ENCODE data around the gene INSIG1.
A peak's percentile ranks its signal among the peaks of the same experiment; 100 is the strongest.

Gene INSIG1

DNA sequence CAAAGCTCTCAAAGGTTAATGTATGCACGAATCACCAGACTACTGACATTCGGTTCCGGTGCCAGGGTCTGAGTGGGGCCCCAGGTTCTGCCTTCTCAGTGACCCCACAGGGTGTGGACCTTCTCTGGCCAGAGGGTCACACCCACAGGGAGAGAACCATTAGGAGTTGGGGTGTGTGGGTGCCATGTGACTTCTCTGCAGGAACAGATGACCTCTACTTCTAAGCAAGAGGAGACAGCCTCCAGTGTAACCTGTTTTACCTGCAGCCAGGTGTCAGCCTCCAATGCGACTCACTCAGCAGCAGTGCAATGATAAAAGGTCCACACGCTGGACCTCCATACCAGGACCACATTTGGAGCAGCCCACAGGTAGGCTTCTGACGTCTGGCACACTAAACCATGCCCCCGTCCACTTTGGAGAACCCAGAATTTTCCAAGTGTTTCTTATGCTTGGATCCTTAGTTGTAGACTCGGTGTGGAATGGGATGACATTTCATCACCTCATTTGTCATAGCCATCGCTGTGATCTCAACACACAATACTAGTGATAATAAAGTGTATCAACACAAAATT is 16.2 kb upstream of the INSIG1 start:
- no peak overlapping the region for H3K4me3 ChIP-seq
- H3K27ac ChIP-seq, result peak overlapping the region in 1 of 21 experiments; percentile 8

DNA sequence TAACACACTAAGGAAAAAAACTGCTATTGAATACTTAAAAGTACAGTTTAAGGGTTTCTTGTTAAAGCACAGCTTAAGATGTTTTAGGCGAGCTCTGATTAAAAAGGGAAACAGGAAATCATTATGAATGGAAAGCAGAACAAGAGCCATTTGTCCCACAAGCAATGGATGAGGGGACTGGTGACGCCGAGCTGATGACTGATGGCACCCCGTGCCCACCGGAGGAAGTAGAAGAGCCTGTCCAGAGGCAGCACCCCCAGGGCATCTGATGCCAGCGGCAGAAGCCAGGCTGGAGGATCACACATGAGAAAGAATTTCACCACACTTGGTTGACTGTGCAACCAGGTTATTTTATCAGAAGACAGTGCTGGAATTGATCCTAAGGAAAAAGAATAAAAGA is 15.0 kb upstream of the INSIG1 start:
- peak overlapping the region in 3 of 21 experiments; percentile 1 to 20 (median 3) for H3K27ac ChIP-seq
- H3K4me3 ChIP-seq, result no peak overlapping the region

DNA sequence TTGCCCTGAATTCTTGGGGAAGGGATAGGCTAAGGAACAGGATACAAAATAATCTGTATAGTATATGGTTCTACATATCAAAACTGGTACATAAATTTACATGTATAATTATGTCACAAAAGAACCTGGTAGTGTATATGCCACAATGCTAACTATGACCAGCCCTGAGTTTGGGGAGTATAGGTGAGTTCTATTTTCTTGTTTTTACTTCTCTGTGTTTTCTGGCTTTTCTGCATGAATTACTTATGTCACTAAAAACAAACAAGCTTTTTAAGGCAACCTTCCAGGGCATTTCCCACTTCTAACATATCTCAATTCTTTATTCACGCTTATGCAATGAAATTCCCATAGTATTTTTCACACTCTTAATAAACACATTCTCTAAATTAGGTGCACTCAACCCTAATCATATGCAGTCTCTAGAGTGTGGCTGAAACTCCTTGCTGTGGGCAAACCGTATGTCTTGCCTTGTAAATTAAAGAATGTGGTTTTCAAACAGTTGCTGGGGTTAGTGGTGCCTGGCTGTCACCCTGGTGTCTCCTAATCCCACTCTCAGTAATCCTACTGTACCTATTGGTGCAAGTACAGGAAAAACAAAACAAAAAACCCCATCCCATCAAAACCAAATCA is 14.0 kb upstream of the INSIG1 start:
- no peak overlapping the region for H3K27ac ChIP-seq

DNA sequence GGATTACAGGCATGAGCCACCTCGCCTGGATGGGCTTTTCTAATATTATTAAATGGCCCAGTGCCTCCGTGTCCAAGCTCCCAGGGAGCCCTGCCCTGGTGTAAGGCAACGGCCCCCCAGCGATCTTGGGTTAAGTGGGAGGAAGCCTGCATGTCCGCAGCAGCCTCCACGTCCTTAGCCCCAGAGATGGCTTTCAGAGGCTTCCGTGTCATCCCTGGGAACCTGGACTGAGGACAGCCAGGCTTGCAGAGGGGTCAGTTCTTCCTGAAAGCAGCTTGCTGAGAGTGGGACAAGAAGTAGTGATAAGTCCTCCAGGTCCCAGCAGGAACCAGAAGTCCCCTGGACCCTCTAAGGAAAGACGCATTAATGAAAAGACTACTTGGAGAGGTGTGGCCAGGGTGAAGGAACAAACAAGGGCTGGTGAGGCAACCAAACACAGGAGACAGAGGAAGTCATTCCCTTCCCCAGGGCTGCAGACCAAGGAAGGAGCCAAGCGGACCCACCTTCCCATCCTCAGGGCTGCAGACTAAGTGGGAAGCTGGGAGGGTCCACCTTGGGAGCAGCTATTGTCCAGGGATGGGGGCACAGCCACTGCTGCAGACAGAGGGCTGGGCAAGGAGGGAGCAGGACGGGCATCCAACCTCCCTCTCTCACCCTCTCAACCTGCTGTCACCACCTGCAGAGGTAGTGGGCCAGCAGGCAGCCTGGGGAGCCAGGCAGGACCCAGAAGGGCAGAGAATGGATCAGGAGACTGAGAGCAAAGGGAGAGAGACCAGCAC is 13.0 kb upstream of the INSIG1 start:
- peak overlapping the region in 1 of 21 experiments; percentile 50 for H3K27ac ChIP-seq
- no peak overlapping the region for H3K4me3 ChIP-seq

More for the DNA sequence above, 14.0 kb upstream of the INSIG1 start:
- no peak overlapping the region for H3K4me3 ChIP-seq

DNA sequence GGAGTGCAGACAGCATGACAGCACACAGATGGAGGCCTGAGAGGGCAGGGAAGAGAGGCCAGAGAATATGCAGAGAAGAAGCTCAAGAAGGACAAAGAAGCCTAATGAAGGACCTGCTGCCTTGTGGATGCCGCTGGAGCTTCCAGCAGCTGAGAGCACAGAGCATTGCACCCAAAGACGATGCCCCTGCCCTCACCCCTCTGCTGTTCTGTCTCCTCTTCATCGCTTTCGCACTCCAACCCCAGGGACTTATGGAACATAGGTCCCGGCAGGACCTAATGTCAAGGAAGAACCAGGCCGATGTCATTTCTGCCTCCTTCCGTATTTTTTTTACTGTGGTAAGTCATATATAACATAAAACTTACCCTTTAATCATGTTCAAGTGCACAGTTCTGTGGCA is 12.3 kb upstream of the INSIG1 start:
- Histone ChIP-seq H3K4me3 (no peak overlapping the region), H3K27ac (peak overlapping the region in 1 of 21 experiments; percentile 50)

DNA sequence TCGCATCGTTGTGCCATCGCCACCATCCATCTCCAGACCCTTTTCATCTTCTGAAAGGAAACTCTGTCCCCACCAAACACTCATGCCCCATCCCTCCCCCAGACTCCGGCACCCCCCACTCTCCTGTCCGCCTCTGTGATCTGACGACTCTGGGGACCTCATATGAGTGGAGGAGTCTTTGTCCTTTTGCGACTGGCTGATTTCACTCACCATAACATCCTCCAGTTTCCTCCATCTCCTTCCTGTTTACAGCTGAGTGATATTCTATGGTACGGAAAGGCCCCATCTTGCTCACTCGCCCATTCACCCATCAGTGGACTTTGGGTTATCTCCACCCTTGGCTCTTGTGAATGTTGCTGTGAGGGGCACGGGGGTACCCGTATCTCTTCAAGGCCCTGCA is 11.8 kb upstream of the INSIG1 start:
- no peak overlapping the region for H3K4me3 ChIP-seq

DNA sequence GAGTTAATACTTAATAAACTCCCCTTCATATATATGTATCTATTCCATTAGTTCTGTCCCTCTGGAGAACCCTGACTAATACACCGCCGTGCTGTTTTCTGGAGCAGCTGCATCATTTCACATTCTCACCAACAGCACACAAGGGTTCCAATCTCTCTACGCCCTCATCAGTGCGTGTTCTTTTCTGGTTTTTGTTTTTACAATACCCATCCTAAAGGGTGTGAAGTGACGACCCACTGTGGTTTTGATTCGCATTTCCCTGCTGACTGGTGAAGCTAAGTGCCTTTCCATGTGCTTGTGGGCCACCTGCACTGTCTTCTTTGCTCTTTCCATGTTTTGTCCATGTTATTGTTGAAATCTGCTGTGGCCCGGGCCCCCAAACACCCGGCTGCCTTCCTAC is 11.0 kb upstream of the INSIG1 start:
- Histone ChIP-seq H3K4me3 (no peak overlapping the region), H3K27ac (peak overlapping the region in 1 of 21 experiments; percentile 51)

More for the DNA sequence above, 11.8 kb upstream of the INSIG1 start:
- H3K27ac ChIP-seq, result peak overlapping the region in 1 of 21 experiments; percentile 50

DNA sequence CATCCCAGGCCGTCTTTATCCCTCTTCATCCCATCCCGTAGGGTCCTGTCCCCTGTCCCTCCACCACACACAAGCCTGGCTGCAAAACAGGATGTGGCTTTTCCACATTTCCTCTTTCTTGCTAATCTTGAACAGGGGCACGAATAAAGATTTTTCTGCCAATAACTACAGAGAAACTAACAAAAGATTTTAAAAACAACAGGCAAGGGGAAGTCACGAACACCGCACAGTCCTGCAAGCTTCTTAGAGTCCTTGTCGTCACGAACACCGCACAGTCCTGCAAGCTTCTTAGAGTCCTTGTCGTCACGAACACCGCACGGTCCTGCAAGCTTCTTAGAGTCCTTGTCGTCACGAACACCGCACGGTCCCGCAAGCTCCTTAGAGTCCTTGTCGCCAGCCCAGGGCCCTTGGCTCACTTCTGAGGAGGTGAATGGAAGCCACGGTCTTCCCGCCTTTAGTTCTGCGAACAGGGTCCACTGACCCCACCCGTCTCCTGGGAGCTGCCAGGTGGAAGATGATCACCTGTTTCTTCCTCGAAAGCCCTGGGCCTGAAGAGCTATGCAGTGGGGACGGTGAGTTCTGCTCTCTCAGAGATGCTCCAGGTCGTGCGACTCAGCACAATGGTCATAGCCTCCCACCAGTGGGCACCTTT is 10.3 kb upstream of the INSIG1 start:
- Histone ChIP-seq H3K27ac (peak overlapping the region in 1 of 21 experiments; percentile 51), H3K4me3 (no peak overlapping the region)

DNA sequence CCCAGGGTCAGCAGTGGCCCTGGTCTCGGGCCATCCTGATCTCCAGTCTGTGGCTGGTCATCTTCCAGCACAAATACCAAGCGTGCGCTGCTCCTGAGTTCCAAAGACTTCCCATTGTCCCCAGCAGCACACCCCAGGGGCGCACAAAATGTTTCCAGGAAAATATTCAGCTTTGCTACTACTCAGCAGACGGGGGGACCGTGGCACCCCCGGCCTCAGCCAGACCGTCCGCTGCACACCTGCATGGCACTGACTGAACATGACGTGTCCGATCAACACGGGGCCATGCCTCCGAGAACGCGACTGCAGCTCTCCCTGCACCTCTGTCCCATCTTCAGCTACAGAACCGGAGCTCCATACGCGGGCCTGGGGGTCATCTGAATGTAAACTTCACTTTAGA is 9.6 kb upstream of the INSIG1 start:
- H3K4me3 ChIP-seq, result no peak overlapping the region

DNA sequence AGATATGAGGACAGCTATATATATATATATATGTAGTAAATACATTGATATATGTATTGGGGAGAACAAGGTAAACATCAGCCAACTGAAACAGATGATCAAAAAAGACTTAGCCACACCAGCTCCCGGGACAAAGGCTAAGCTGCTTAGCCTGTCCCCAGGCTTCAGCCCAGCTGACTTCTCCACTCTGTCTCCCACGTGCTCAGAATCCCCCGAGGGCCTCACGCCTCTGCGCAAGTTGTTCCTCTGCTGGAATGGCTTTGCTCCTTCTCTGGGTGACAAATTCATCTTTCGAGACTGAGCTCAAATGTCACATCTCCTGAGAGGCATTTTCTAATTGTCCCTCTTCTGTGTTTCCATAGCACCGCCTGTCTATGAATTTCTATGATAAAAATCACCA is 8.6 kb upstream of the INSIG1 start:
- no peak overlapping the region for H3K4me3 ChIP-seq
- no peak overlapping the region for H3K27ac ChIP-seq

More for the DNA sequence above, 9.6 kb upstream of the INSIG1 start:
- H3K27ac ChIP-seq, result no peak overlapping the region

DNA sequence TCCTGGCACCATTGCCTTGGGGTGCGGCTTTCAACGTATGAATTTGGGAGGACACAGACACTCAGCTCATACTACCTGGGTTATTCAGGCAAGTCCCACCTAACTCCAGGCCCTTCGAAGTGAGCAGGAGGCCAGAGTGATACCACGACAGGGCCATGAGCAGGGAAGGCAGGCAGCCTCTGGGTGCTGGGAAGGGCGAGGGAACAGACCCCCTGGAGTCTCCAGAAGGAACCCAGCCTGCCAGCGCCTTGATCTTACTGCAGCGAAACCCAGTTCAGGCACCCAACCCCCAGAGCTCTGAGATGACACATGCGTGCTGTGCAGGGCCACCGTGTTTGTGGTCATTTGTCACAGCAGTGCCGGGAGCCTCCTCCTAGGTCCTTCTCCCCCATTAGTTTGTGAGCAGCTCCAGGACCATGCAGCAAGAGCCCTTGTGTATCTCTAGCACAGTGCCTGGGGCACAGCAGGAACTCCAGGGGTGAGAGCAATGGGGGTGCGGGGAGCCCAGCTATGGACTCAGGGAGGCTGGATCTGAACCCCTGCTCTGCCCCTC is 7.7 kb upstream of the INSIG1 start:
- H3K27ac ChIP-seq, result no peak overlapping the region
- no peak overlapping the region for H3K4me3 ChIP-seq

DNA sequence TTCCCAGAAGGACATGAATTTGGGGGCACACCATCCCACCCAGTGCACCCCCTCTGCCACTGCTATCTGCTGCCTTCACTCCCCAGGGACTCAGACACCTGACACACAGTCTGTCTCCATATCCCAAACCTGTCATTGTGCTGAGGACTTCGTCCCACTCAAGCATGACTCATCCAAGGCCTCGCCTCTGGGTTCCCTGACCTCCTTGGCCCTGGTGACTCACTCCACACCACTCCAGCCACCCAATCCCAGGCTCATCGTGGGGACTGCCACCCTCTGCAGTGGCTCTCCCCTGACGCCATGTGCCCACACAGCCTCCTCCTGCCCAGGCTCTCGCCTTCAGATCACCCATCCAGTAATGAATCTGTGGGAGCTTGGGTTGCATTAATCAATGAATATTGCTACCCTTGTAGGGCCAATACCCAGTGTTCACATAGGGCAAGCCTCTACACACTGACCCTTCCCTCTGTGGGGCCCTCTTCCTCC is 6.6 kb upstream of the INSIG1 start:
- Histone ChIP-seq H3K4me3 (no peak overlapping the region), H3K27ac (no peak overlapping the region)

DNA sequence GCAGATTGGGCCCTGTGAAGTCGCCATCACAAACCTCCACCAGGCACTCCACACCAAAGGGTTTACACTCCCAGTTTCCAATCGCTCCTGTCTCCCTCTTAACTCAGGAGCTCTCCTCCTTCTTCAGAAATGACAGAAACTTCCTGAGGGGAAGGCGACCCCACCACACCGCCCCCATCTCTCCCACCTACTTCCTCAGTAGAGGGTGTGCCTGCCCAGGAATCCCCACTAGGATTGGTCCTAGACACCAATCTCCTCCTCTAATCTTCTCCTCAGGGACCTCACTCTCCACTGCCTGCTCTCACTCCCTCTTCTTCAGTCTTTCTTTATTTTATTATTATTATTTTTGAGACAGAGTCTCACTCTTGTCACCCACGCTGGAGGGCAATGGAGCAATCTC is 5.9 kb upstream of the INSIG1 start:
- H3K27ac ChIP-seq, result no peak overlapping the region
- H3K4me3 ChIP-seq, result no peak overlapping the region

DNA sequence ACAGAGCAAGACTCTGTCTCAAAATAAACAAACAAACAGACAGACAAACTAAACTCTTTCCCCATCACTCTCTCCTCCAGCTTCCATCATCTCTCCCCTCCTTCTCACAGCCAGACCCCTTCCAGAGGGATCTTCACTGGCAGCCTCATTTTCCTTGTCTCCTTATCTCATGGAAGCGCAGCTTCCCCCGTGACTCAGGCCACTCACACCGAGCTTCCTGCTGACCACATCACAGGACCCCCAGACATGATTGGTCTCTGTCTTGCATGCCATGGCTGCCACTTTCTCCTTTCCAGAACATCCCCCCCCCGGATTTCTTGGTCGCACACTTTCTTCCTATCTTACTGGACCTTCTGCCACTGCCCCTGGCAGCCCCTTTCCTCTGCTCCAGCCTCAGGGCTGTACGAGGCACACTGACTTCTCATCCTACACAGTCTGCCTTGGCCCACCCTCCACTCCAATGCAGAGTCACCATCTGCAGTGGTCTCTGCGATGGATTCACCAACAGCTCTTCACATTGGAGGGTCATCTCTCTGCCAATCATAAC is 4.9 kb upstream of the INSIG1 start:
- Histone ChIP-seq H3K27ac (no peak overlapping the region), H3K4me3 (no peak overlapping the region)

DNA sequence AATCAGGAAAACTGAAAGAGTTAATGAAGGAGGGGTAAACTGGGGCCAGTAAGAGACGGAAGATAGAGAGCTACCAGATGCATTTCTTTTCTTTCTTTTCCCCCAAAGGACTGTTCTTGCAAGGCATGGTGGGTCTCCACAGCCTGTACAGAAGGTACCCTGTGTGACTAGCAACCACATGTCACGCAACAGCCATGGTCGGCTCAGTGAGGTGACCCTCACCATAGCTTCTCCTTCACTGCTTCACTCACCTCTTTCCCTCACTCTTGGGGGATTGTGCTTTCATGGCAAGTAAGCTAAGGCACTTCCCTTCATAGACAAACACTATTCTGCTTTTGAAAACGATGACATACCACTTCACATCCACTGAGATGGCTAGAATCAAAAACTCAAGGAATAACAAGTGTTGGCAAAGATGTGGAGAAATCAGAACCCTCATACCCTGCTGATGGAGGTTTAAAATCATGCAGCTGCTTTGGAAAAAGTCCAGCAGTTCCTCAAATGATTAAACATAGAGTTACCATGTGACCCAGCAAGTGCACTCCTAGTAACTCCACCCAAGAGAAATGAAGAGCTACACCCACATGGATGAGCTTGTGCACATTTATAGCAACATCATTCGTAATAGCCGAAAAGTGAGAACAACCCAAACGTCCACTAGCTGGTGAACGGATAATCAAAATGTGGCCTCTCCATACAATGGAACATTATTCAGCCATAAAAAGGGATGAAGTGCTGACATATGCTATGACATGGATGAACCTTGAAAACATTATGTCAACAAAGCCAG is 3.8 kb upstream of the INSIG1 start:
- H3K27ac ChIP-seq, result no peak overlapping the region

DNA sequence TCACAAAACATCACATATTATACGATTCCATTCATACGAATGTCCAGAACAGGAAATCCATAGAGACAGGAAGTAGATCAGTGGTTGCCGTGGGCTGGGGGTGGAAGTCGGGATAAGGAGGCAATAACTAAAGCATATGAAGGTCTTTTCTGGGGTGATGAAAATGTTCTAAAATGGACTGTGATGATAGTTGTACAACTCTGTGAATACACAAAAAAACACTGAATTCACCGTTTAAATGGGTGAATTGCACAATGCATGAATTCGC is 3.2 kb upstream of the INSIG1 start:
- H3K4me3 ChIP-seq, result no peak overlapping the region

More for the DNA sequence above, 3.8 kb upstream of the INSIG1 start:
- no peak overlapping the region for H3K4me3 ChIP-seq

DNA sequence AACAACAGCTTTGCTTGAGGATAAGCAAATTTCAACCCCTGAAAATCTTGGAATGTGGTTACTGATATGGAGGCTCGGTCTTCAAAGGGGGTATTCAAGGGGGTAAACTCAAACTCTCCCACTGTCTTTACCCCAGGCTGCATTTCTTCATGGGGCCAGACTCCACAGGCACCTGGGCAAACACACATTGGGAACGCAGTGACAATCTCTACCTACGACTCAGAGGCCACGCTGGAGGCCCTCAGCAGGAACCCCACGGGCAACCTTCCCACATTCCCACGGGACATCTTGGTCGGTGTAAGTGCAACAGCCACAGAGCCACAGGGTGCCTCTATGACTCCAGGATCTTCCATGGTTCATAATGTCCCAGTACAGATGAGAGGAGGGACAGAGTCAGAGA is 2.2 kb upstream of the INSIG1 start:
- no peak overlapping the region for H3K27ac ChIP-seq
- no peak overlapping the region for H3K4me3 ChIP-seq

More for the DNA sequence above, 3.2 kb upstream of the INSIG1 start:
- no peak overlapping the region for H3K27ac ChIP-seq

DNA sequence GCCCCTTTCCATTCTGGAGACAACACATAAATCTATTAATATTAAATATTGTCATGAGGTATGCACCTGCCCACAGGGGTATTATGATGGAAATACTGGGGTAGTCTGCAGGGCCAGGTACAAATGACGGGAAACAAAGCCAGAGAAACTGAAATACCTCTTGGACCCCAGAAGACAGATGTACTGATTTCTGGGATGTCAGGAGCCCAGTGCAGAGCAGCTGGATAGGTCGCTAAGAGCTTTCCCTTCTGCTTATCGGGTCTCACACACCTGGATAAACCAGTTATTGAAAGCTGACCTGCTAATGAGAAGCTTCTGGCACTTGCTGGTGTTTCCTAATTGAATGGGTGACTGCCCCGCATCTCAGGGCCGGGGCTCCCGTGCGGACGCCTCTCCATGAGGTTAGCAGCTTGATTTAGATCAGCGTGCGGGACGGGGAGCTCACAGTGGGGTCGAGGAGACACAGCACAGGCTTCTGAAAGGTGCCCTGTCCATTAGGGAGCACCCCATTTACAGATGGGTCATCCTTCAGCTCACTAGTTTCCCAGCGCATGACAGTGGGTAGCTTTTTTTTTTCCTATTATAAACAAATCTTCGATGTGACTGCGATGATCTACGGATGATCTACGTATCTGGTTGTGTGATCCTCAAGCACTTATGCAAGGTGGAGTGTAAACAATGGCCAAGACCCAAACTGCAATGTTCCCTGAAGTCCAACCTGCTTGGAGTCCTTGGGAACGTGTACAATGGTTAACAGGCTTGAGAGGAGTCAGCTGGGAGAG is 1.5 kb upstream of the INSIG1 start:
- H3K27ac ChIP-seq, result peak overlapping the region in 20 of 21 experiments; percentile 88 to 97 (median 92)

More for the DNA sequence above, 1.5 kb upstream of the INSIG1 start:
- H3K4me3 ChIP-seq, result peak overlapping the region in 6 of 7 experiments; percentile 55 to 94 (median 86)
